ENCODE measurements around the gene BSND. TPM values are rescaled to one million over a fixed set of nuclear protein-coding genes. Genes with fewer than 3 reads are reported as not detected.

Gene BSND
- total RNA-seq, 1 donor from 2014 or later = not detected

- Mint-ChIP-seq H3K36me3 (peaks cover 5% of the 10 kb centered on the region), H3K4me3 (no peak overlapping the region), H3K9me3 (no peaks in the 10 kb centered on the region), H3K27ac (no peak overlapping the region), H3K27me3 (peaks cover 6% of the 10 kb centered on the region), H3K4me1 (ENCODE audit: unreplicated experiment) (peaks cover 5% of the 10 kb centered on the region)
- TF ChIP-seq CTCF (conservative IDR thresholded peaks at IDR 0.05) = no peak
- no peak for DNase-seq (ENCODE audit: extremely low spot score, unreplicated experiment)
Measured at GRCh38 chr1:55047611-55048010, 48.9 kb downstream of the BSND start.

GRCh38 chr1:55048453-55049270 lies 49.9 kb downstream of the BSND start:
- peaks cover 2% of the 10 kb centered on the region for H3K36me3 Mint-ChIP-seq

GRCh38 chr1:55049271-55049913 lies 50.7 kb downstream of the BSND start:
- DNase-seq (ENCODE audit: extremely low spot score, unreplicated experiment) = no peak
- Mint-ChIP-seq H3K27me3 (peaks cover 2% of the 10 kb centered on the region), H3K4me3 (no peak overlapping the region), H3K4me1 (ENCODE audit: unreplicated experiment) (peaks cover 5% of the 10 kb centered on the region), H3K9me3 (no peaks in the 10 kb centered on the region), H3K27ac (no peak overlapping the region), H3K36me3 (no peaks in the 10 kb centered on the region)
- no peak for TF ChIP-seq CTCF (conservative IDR thresholded peaks at IDR 0.05)

More at GRCh38 chr1:55048453-55049270, 49.9 kb downstream of the BSND start:
- DNase-seq (ENCODE audit: extremely low spot score, unreplicated experiment) = no peak
- no peak overlapping the region for H3K4me3 Mint-ChIP-seq
- peaks cover 2% of the 10 kb centered on the region for H3K27me3 Mint-ChIP-seq
- H3K4me1 Mint-ChIP-seq (ENCODE audit: unreplicated experiment) = peaks cover 5% of the 10 kb centered on the region
- H3K27ac Mint-ChIP-seq = no peak overlapping the region
- TF ChIP-seq CTCF (conservative IDR thresholded peaks at IDR 0.05) = no peak
- no peaks in the 10 kb centered on the region for H3K9me3 Mint-ChIP-seq

GRCh38 chr1:55049914-55050278 lies 51.2 kb downstream of the BSND start:
- Mint-ChIP-seq H3K27me3 (peaks cover 2% of the 10 kb centered on the region), H3K4me3 (no peak overlapping the region), H3K4me1 (ENCODE audit: unreplicated experiment) (peaks cover 5% of the 10 kb centered on the region), H3K36me3 (no peaks in the 10 kb centered on the region), H3K9me3 (no peaks in the 10 kb centered on the region), H3K27ac (no peak overlapping the region)
- no peak for TF ChIP-seq CTCF (conservative IDR thresholded peaks at IDR 0.05)
- no peak for DNase-seq (ENCODE audit: extremely low spot score, unreplicated experiment)

- H3K4me3 Mint-ChIP-seq = no peak overlapping the region
- peaks cover 2% of the 10 kb centered on the region for H3K27me3 Mint-ChIP-seq
- no peaks in the 10 kb centered on the region for H3K36me3 Mint-ChIP-seq
- TF ChIP-seq CTCF (conservative IDR thresholded peaks at IDR 0.05) = no peak
- H3K9me3 Mint-ChIP-seq = no peaks in the 10 kb centered on the region
- no peak for DNase-seq (ENCODE audit: extremely low spot score, unreplicated experiment)
- H3K4me1 Mint-ChIP-seq (ENCODE audit: unreplicated experiment) = peaks cover 5% of the 10 kb centered on the region
- no peak overlapping the region for H3K27ac Mint-ChIP-seq
Measured at GRCh38 chr1:55050283-55050682, 51.5 kb downstream of the BSND start.
